HEK293 (cell line): ENCODE measurements around the gene IST1.

ENCODE experiments used
- ATF2 ChIP-seq: fragments of 450-650 bp; formaldehyde crosslinking; IDR thresholded peaks from 2 replicates; pipeline ENCODE4 v1.5.1; 2016; ENCODE audit warnings: missing biosample characterization, missing genetic modification characterization, low read depth
- CTCF ChIP-seq: fragments of 450-650 bp; formaldehyde crosslinking; IDR thresholded peaks from 2 replicates; pipeline ENCODE4 v1.5.1; 2016; ENCODE audit warnings: missing biosample characterization, missing genetic modification characterization
- KLF16 ChIP-seq: fragments of 450-650 bp; formaldehyde crosslinking; IDR thresholded peaks from 2 replicates; pipeline ENCODE4 v1.5.1; 2017; ENCODE audit warnings: missing biosample characterization, missing genetic modification characterization
- RBAK ChIP-seq: fragments of 450-650 bp; formaldehyde crosslinking; IDR thresholded peaks from 2 replicates; pipeline ENCODE4 v1.5.1; 2016; ENCODE audit warnings: missing biosample characterization, missing genetic modification characterization
- YY1 ChIP-seq: fragments of 450-650 bp; formaldehyde crosslinking; IDR thresholded peaks from 2 replicates; pipeline ENCODE4 v1.5.1; 2018; ENCODE audit warnings: missing biosample characterization, missing genetic modification characterization
- ZBTB49 ChIP-seq: fragments of 450-650 bp; formaldehyde crosslinking; IDR thresholded peaks from 2 replicates; pipeline ENCODE4 v1.5.1; 2016; ENCODE audit warnings: missing biosample characterization, missing genetic modification characterization, low read depth
- ZNF132 ChIP-seq: fragments of 450-650 bp; formaldehyde crosslinking; IDR thresholded peaks from 2 replicates; pipeline ENCODE4 v1.5.1; 2017; ENCODE audit warnings: missing biosample characterization, missing genetic modification characterization, borderline replicate concordance
- ZNF280D ChIP-seq: fragments of 450-650 bp; formaldehyde crosslinking; IDR thresholded peaks from 2 replicates; pipeline ENCODE4 v1.5.1; 2016; ENCODE audit warnings: missing biosample characterization, missing genetic modification characterization
- ZNF362 ChIP-seq: fragments of 450-650 bp; formaldehyde crosslinking; IDR thresholded peaks from 2 replicates; pipeline ENCODE4 v1.5.1; 2016; ENCODE audit warnings: missing biosample characterization, missing genetic modification characterization
- ZNF580 ChIP-seq: fragments of 450-650 bp; formaldehyde crosslinking; IDR thresholded peaks from 2 replicates; pipeline ENCODE4 v1.5.1; 2016; ENCODE audit warnings: missing biosample characterization, missing genetic modification characterization
- ZSCAN23 ChIP-seq: fragments of 450-650 bp; formaldehyde crosslinking; IDR thresholded peaks from 2 replicates; pipeline ENCODE4 v1.5.1; 2016; ENCODE audit warnings: missing biosample characterization, missing genetic modification characterization

- TF ChIP-seq CTCF (tag by site-specific recombination) (no peak), RBAK (no peak), ZSCAN23 (tag by site-specific recombination) (no peak), ZNF362 (tag by site-specific recombination) (no peak), YY1 (tag by site-specific recombination) (no peak), ZNF280D (tag by site-specific recombination) (no peak), ZBTB49 (tag by site-specific recombination) (no peak), ATF2 (no peak), ZNF580 (tag by site-specific recombination) (no peak), KLF16 (tag by site-specific recombination) (no peak), ZNF132 (tag by site-specific recombination) (no peak)
These were observed 77.0 kb downstream of the IST1 start for GRCh38 chr16:71972356-71972755.
